ENCODE results near the gene AGRP.

The AGRP gene

GRCh38 chr16:67464565-67464964 lies 18.8 kb downstream of the AGRP start:
- peaks cover 4% of the 10 kb centered on the region; the same call in 1 of the 2 replicates for H3K4me1 ChIP-seq
- in situ Hi-C loops (cut with MboI; ENCODE audit: low sequenced_read_pairs), result loop anchor here (10.0 kb wide), 1 partner anchor 490 kb away; no protein-coding TSS in a partner anchor
- no peak overlapping the region for H3K4me3 ChIP-seq
- H3K9me3 ChIP-seq, result no peaks in the 10 kb centered on the region
- no peak for DNase-seq (ENCODE audit: low spot score in 2 of 2)
- no peaks in the 10 kb centered on the region for H3K27me3 ChIP-seq (ENCODE audit: low read depth)
- H3K36me3 ChIP-seq (replicated peaks), result no peaks in the 10 kb centered on the region

- Histone ChIP-seq H3K36me3 (replicated peaks) (no peaks in the 10 kb centered on the region), H3K9me3 (no peaks in the 10 kb centered on the region), H3K4me3 (no peak overlapping the region), H3K4me1 (peaks cover 4% of the 10 kb centered on the region; the same call in 1 of the 2 replicates), H3K27me3 (ENCODE audit: low read depth) (no peaks in the 10 kb centered on the region)
- in situ Hi-C loops (cut with MboI; ENCODE audit: low sequenced_read_pairs), result loop anchor here (10.0 kb wide), 1 partner anchor 489 kb away; no protein-coding TSS in a partner anchor
- no peak for DNase-seq (ENCODE audit: low spot score in 2 of 2)
Measured at GRCh38 chr16:67463691-67464090, 19.7 kb downstream of the AGRP start.

GRCh38 chr16:67463059-67463458 lies 20.3 kb downstream of the AGRP start:
- H3K4me3 ChIP-seq, result no peak overlapping the region
- no peaks in the 10 kb centered on the region for H3K9me3 ChIP-seq
- DNase-seq (ENCODE audit: low spot score in 2 of 2), result no peak
- no peaks in the 10 kb centered on the region for H3K36me3 ChIP-seq (replicated peaks)
- no peaks in the 10 kb centered on the region for H3K27me3 ChIP-seq (ENCODE audit: low read depth)
- in situ Hi-C loops (cut with MboI; ENCODE audit: low sequenced_read_pairs), result loop anchor here (10.0 kb wide), 1 partner anchor 488 kb away; no protein-coding TSS in a partner anchor
- peaks cover 4% of the 10 kb centered on the region; the same call in 1 of the 2 replicates for H3K4me1 ChIP-seq

- Histone ChIP-seq H3K27me3 (ENCODE audit: low read depth) (no peaks in the 10 kb centered on the region), H3K4me3 (no peak overlapping the region), H3K4me1 (peaks cover 4% of the 10 kb centered on the region; the same call in 1 of the 2 replicates), H3K36me3 (replicated peaks) (no peaks in the 10 kb centered on the region), H3K9me3 (no peaks in the 10 kb centered on the region)
- in situ Hi-C loops (cut with MboI; ENCODE audit: low sequenced_read_pairs), result loop anchor here (10.0 kb wide), 1 partner anchor 487 kb away; no protein-coding TSS in a partner anchor
- DNase-seq (ENCODE audit: low spot score in 2 of 2), result no peak
Measured at GRCh38 chr16:67462279-67462655, 21.1 kb downstream of the AGRP start.

GRCh38 chr16:67461600-67462278 lies 21.6 kb downstream of the AGRP start:
- H3K9me3 ChIP-seq, result no peaks in the 10 kb centered on the region
- H3K36me3 ChIP-seq (replicated peaks), result no peaks in the 10 kb centered on the region
- DNase-seq (ENCODE audit: low spot score in 2 of 2), result no peak
- H3K4me3 ChIP-seq, result no peak overlapping the region
- in situ Hi-C loops (cut with MboI; ENCODE audit: low sequenced_read_pairs), result loop anchor here (10.0 kb wide), 1 partner anchor 487 kb away; no protein-coding TSS in a partner anchor
- H3K4me1 ChIP-seq, result peaks cover 3% of the 10 kb centered on the region; the same call in 1 of the 2 replicates
- no peaks in the 10 kb centered on the region for H3K27me3 ChIP-seq (ENCODE audit: low read depth)

- Histone ChIP-seq H3K36me3 (replicated peaks) (no peaks in the 10 kb centered on the region), H3K4me1 (no peaks in the 10 kb centered on the region), H3K9me3 (no peaks in the 10 kb centered on the region), H3K27me3 (ENCODE audit: low read depth) (no peaks in the 10 kb centered on the region), H3K4me3 (no peak overlapping the region)
- in situ Hi-C loops (cut with MboI; ENCODE audit: low sequenced_read_pairs), result loop anchor here (10.0 kb wide), 1 partner anchor 486 kb away; no protein-coding TSS in a partner anchor
- DNase-seq (ENCODE audit: low spot score in 2 of 2), result no peak
Measured at GRCh38 chr16:67460961-67461360, 22.4 kb downstream of the AGRP start.

- H3K9me3 ChIP-seq, result no peaks in the 10 kb centered on the region
- no peaks in the 10 kb centered on the region for H3K4me1 ChIP-seq
- H3K27me3 ChIP-seq (ENCODE audit: low read depth), result no peaks in the 10 kb centered on the region
- in situ Hi-C loops (cut with MboI; ENCODE audit: low sequenced_read_pairs), result loop anchor here (10.0 kb wide), 1 partner anchor 485 kb away; no protein-coding TSS in a partner anchor
- no peak for DNase-seq (ENCODE audit: low spot score in 2 of 2)
- H3K36me3 ChIP-seq (replicated peaks), result no peaks in the 10 kb centered on the region
- no peak overlapping the region for H3K4me3 ChIP-seq
Measured at GRCh38 chr16:67460168-67460567, 23.2 kb downstream of the AGRP start.

- DNase-seq (ENCODE audit: low spot score in 2 of 2), result no peak
- Histone ChIP-seq H3K9me3 (no peaks in the 10 kb centered on the region), H3K27me3 (ENCODE audit: low read depth) (no peaks in the 10 kb centered on the region), H3K36me3 (replicated peaks) (no peaks in the 10 kb centered on the region), H3K4me1 (no peaks in the 10 kb centered on the region), H3K4me3 (no peak overlapping the region)
- in situ Hi-C loops (cut with MboI; ENCODE audit: low sequenced_read_pairs), result loop anchor here (10.0 kb wide), 1 partner anchor 485 kb away; no protein-coding TSS in a partner anchor
Measured at GRCh38 chr16:67459861-67460150, 23.5 kb downstream of the AGRP start.

- DNase-seq (ENCODE audit: low spot score in 2 of 2), result no peak
- no peaks in the 10 kb centered on the region for H3K9me3 ChIP-seq
- in situ Hi-C loops (cut with MboI; ENCODE audit: low sequenced_read_pairs), result no loop called here
- H3K27me3 ChIP-seq (ENCODE audit: low read depth), result no peaks in the 10 kb centered on the region
- no peaks in the 10 kb centered on the region for H3K4me1 ChIP-seq
- no peaks in the 10 kb centered on the region for H3K36me3 ChIP-seq (replicated peaks)
- H3K4me3 ChIP-seq, result no peak overlapping the region
Measured at GRCh38 chr16:67459066-67459860, 24.1 kb downstream of the AGRP start.

- Histone ChIP-seq H3K36me3 (replicated peaks) (no peaks in the 10 kb centered on the region), H3K9me3 (no peaks in the 10 kb centered on the region), H3K4me3 (no peak overlapping the region), H3K4me1 (no peaks in the 10 kb centered on the region), H3K27me3 (ENCODE audit: low read depth) (no peaks in the 10 kb centered on the region)
- in situ Hi-C loops (cut with MboI; ENCODE audit: low sequenced_read_pairs), result no loop called here
- DNase-seq (ENCODE audit: low spot score in 2 of 2), result no peak
Measured at GRCh38 chr16:67458121-67458641, 25.2 kb downstream of the AGRP start.

GRCh38 chr16:67457611-67458010 lies 25.7 kb downstream of the AGRP start:
- DNase-seq (ENCODE audit: low spot score in 2 of 2), result no peak
- no peaks in the 10 kb centered on the region for H3K4me1 ChIP-seq
- H3K9me3 ChIP-seq, result no peaks in the 10 kb centered on the region
- H3K4me3 ChIP-seq, result no peak overlapping the region
- H3K27me3 ChIP-seq (ENCODE audit: low read depth), result no peaks in the 10 kb centered on the region
- in situ Hi-C loops (cut with MboI; ENCODE audit: low sequenced_read_pairs), result no loop called here
- no peaks in the 10 kb centered on the region for H3K36me3 ChIP-seq (replicated peaks)

GRCh38 chr16:67456391-67457081 lies 26.8 kb downstream of the AGRP start:
- Histone ChIP-seq H3K27me3 (ENCODE audit: low read depth) (no peaks in the 10 kb centered on the region), H3K4me1 (no peaks in the 10 kb centered on the region), H3K36me3 (replicated peaks) (no peaks in the 10 kb centered on the region; the same call in 1 of the 2 replicates), H3K9me3 (no peaks in the 10 kb centered on the region), H3K4me3 (no peak overlapping the region)
- in situ Hi-C loops (cut with MboI; ENCODE audit: low sequenced_read_pairs), result no loop called here
- no peak for DNase-seq (ENCODE audit: low spot score in 2 of 2)

- no peak for DNase-seq (ENCODE audit: low spot score in 2 of 2)
- Histone ChIP-seq H3K27me3 (ENCODE audit: low read depth) (no peaks in the 10 kb centered on the region), H3K4me1 (no peaks in the 10 kb centered on the region), H3K36me3 (replicated peaks) (no peaks in the 10 kb centered on the region; the same call in 1 of the 2 replicates), H3K4me3 (no peak overlapping the region), H3K9me3 (no peaks in the 10 kb centered on the region)
- in situ Hi-C loops (cut with MboI; ENCODE audit: low sequenced_read_pairs), result no loop called here
Measured at GRCh38 chr16:67454852-67455251, 28.5 kb downstream of the AGRP start.

Data from HAP-1 (cell line).